Skin of body (tissue), 2 donors: Measurements from ENCODE around the gene ZBTB16. TPM values are rescaled to one million over a fixed set of nuclear protein-coding genes. Genes with fewer than 3 reads are reported as not detected.
"Not testable (repeated sequence)": the region's sequence is repeated elsewhere in the genome, so short reads cannot be mapped to it uniquely, and the experiment has no call there.

Source experiments
- DNase-seq: peaks from one replicate; lab custom pipeline; 2025; lab: John Stamatoyannopoulos, UW
- total RNA-seq: library from RNA; depleted of rRNA; stranded (reverse); fragments of >200 nt; gene quantifications from one replicate; pipeline ENCODE4 v1.2.3, GENCODE V29; 2014

The ZBTB16 gene
- total RNA-seq, 1 donor from 2014 or later, result 25.6 TPM

GRCh38 chr11:114044042-114044871 is 15.3 kb upstream of the ZBTB16 start:
- no peak for DNase-seq

GRCh38 chr11:114047327-114047726 is 12.2 kb upstream of the ZBTB16 start:
- no peak for DNase-seq

GRCh38 chr11:114049050-114049449 is 10.5 kb upstream of the ZBTB16 start:
- DNase-seq, result no peak

GRCh38 chr11:114049766-114050165 is 9.7 kb upstream of the ZBTB16 start:
- not testable (repeated sequence) for DNase-seq

GRCh38 chr11:114050258-114050927 is 9.1 kb upstream of the ZBTB16 start:
- no peak for DNase-seq

GRCh38 chr11:114051558-114051957 is 8.0 kb upstream of the ZBTB16 start:
- DNase-seq, result no peak

- DNase-seq, result no peak
Observed at GRCh38 chr11:114052160-114052559, 7.4 kb upstream of the ZBTB16 start.

- no peak for DNase-seq
Observed at GRCh38 chr11:114053406-114053805, 6.1 kb upstream of the ZBTB16 start.

GRCh38 chr11:114054806-114055205 is 4.7 kb upstream of the ZBTB16 start:
- no peak for DNase-seq

GRCh38 chr11:114056409-114056808 is 3.1 kb upstream of the ZBTB16 start:
- no peak for DNase-seq

GRCh38 chr11:114057147-114057546 is 2.4 kb upstream of the ZBTB16 start:
- DNase-seq, result no peak

- no peak for DNase-seq
Observed at GRCh38 chr11:114057605-114058004, 1.9 kb upstream of the ZBTB16 start.

GRCh38 chr11:114058026-114058706 is 1.3 kb upstream of the ZBTB16 start:
- DNase-seq, result no peak

- no peak for DNase-seq
Observed at GRCh38 chr11:114058871-114059277, 637 bp upstream of the ZBTB16 start.

- DNase-seq, result no peak
Observed at GRCh38 chr11:114059984-114060391, 477 bp downstream of the ZBTB16 start.

GRCh38 chr11:114060392-114061047 is 1.0 kb downstream of the ZBTB16 start:
- peak; percentile 23 for DNase-seq

- DNase-seq, result peak; percentile 8
Observed at GRCh38 chr11:114061048-114061680, 1.7 kb downstream of the ZBTB16 start.

- DNase-seq, result no peak
Observed at GRCh38 chr11:114061681-114062049, 2.2 kb downstream of the ZBTB16 start.

GRCh38 chr11:114062272-114062671 is 2.8 kb downstream of the ZBTB16 start:
- no peak for DNase-seq

GRCh38 chr11:114063149-114063828 is 3.8 kb downstream of the ZBTB16 start:
- no peak for DNase-seq

- DNase-seq, result no peak
Observed at GRCh38 chr11:114063829-114064201, 4.3 kb downstream of the ZBTB16 start.
